Liver (tissue), 9 donors: Measurements from ENCODE around the gene DCN. TPM values are rescaled to one million over a fixed set of nuclear protein-coding genes. Genes with fewer than 3 reads are reported as not detected.
A peak's percentile ranks its signal among the peaks of the same experiment; 100 is the strongest.

ENCODE experiments used
- DNase-seq: peaks from one replicate; pipeline ENCODE4 v3.0.0-alpha.2; 2017; ENCODE audit warnings: low spot score
- H3K27ac ChIP-seq, 2 donors: one replicate each; pipeline ENCODE4 v1.7.0; 2013; ENCODE audit warnings: inconsistent platforms in 2 of 2, low read length in 2 of 2, control low read depth in 1 of 2, low read depth in 1 of 2, mild to moderate bottlenecking in 1 of 2
- H3K27me3 ChIP-seq, 4 donors: one replicate each; pipeline versions ENCODE4 v1.6.1 to v1.7.0; 2013; ENCODE audit warnings: low read length in 3 of 4, inconsistent platforms in 1 of 4, mild to moderate bottlenecking in 1 of 4, moderate library complexity in 1 of 4; ENCODE audit not compliant: control insufficient read depth in 4 of 4, insufficient read depth in 4 of 4
- H3K36me3 ChIP-seq, 4 donors: one replicate each; pipeline versions ENCODE4 v1.6.1 to v1.7.0; 2013; ENCODE audit warnings: low read length in 3 of 4, mild to moderate bottlenecking in 3 of 4, low read depth in 1 of 4, moderate library complexity in 1 of 4; ENCODE audit not compliant: control insufficient read depth in 4 of 4, insufficient read depth in 3 of 4
- H3K4me1 ChIP-seq, 4 donors: one replicate each; pipeline versions ENCODE4 v1.6.1 to v1.7.0; 2013; ENCODE audit warnings: low read length in 3 of 4, mild to moderate bottlenecking in 3 of 4, moderate library complexity in 1 of 4; ENCODE audit not compliant: control insufficient read depth in 4 of 4, insufficient read depth in 4 of 4
- H3K4me3 ChIP-seq, 3 donors: one replicate each; pipeline versions ENCODE4 v1.6.1 to v1.7.0; 2013; ENCODE audit warnings: low read length in 3 of 3, control low read depth in 1 of 3, low read depth in 1 of 3, mild to moderate bottlenecking in 1 of 3
- H3K9ac ChIP-seq, 2 donors: one replicate each; pipeline ENCODE4 v1.7.0; 2013; ENCODE audit warnings: low read length in 2 of 2, mild to moderate bottlenecking in 2 of 2, moderate library complexity in 2 of 2, control low read depth in 1 of 2, low read depth in 1 of 2
- H3K9me3 ChIP-seq, 4 donors: one replicate each; pipeline versions ENCODE4 v1.6.1 to v1.7.0; 2013; ENCODE audit warnings: low read length in 3 of 4; ENCODE audit not compliant: control insufficient read depth in 4 of 4
- CTCF ChIP-seq: fragments of 150-350 bp; IDR thresholded peaks from 2 replicates; pipeline ENCODE4 v1.5.1; 2017; ENCODE audit warnings: improper control_type of control experiment, low read depth, low read length; ENCODE audit not compliant: missing input control
- EGR1 ChIP-seq, 2 donors: IDR thresholded peaks; 2 replicates each; pipeline ENCODE4 v1.6.1; 2016 to 2018; ENCODE audit warnings: antibody characterized with exemption in 2 of 2, low read depth in 2 of 2
- FOXA1 ChIP-seq: IDR thresholded peaks from 2 replicates; pipeline ENCODE4 v1.6.1; 2016; ENCODE audit warnings: antibody characterized with exemption
- FOXA2 ChIP-seq: IDR thresholded peaks from 2 replicates; pipeline ENCODE4 v1.6.1; 2016; ENCODE audit warnings: antibody characterized with exemption
- GABPA ChIP-seq, 2 donors: IDR thresholded peaks in 1 of 2; conservative IDR thresholded peaks in 1 of 2; 2 replicates each; pipeline ENCODE4 v1.6.1; 2016; ENCODE audit warnings: antibody characterized with exemption in 2 of 2, mild to moderate bottlenecking in 1 of 2, moderate library complexity in 1 of 2
- HNF4A ChIP-seq, 2 donors: conservative IDR thresholded peaks; 2 replicates each; pipeline ENCODE4 v1.6.1; 2016; ENCODE audit warnings: antibody characterized with exemption in 2 of 2, mild to moderate bottlenecking in 2 of 2
- JUND ChIP-seq, 2 donors: IDR thresholded peaks; 2 replicates each; pipeline ENCODE4 v1.6.1; 2016; ENCODE audit warnings: antibody characterized with exemption in 2 of 2
- RAD21 ChIP-seq, 2 donors: IDR thresholded peaks; 2 replicates each; pipeline ENCODE4 v1.6.1; 2016; ENCODE audit warnings: antibody characterized with exemption in 2 of 2, mild to moderate bottlenecking in 2 of 2
- RXRA ChIP-seq, 2 donors: IDR thresholded peaks; 2 replicates each; pipeline ENCODE4 v1.6.1; 2017 to 2018; ENCODE audit warnings: antibody characterized with exemption in 2 of 2, mild to moderate bottlenecking in 1 of 2
- TAF1 ChIP-seq: conservative IDR thresholded peaks from 2 replicates; pipeline ENCODE4 v1.6.1; 2016; ENCODE audit warnings: antibody characterized with exemption, mild to moderate bottlenecking
- YY1 ChIP-seq: IDR thresholded peaks from 2 replicates; pipeline ENCODE4 v1.6.1; 2016; ENCODE audit warnings: antibody characterized with exemption, mild to moderate bottlenecking
- ZBTB33 ChIP-seq: IDR thresholded peaks from 2 replicates; pipeline ENCODE4 v1.6.1; 2016; ENCODE audit warnings: antibody characterized with exemption
- WGBS: extraction: QIAGEN DNeasy Blood & Tissue Kit; methylation state at CpG from one replicate; pipeline ENCODE4 v1.1.7; 2013; 5-methylcytosine and 5-hydroxymethylcytosine counted together
- polyA plus RNA-seq, 2 donors: library from polyadenylated mRNA; stranded (reverse) in 1 of 2; unstranded in 1 of 2; fragments of 200-250 nt in 1 of 2; fragments of >200 nt in 1 of 2; fragmentation: Nextera tagmentation in 1 of 2; extraction: Ambion mirVana in 1 of 2; gene quantifications; one replicate each; pipeline versions ENCODE4 v1.2.1 to v1.2.3, GENCODE V29; 2013 to 2015
- total RNA-seq, 2 donors: library from RNA; depleted of rRNA; stranded (reverse); fragments of >200 nt; gene quantifications; one replicate each; pipeline ENCODE4 v1.2.3, GENCODE V29; 2014
- TF ChIP-seq, protein P1 (sequence below): IDR thresholded peaks from 2 replicates; pipeline ENCODE4 v1.6.1; 2016; ENCODE audit warnings: antibody characterized with exemption
- TF ChIP-seq, protein P2 (sequence below): IDR thresholded peaks from 2 replicates; pipeline ENCODE4 v1.6.1; 2016; ENCODE audit warnings: antibody characterized with exemption
- TF ChIP-seq, protein P3 (sequence below): IDR thresholded peaks from 2 replicates; pipeline ENCODE4 v1.6.1; 2016; ENCODE audit warnings: antibody characterized with exemption, mild to moderate bottlenecking
- donor health status: healthy.
- donor health status: healthy.
- donor health status: healthy.
- donor health status: healthy.
- donor health status: healthy.

The DCN gene
- total and polyA plus RNA-seq, 4 donors = 74.9 to 148 (median 98.6) TPM

GRCh38 chr12:91144053-91144452 lies 38.6 kb downstream of the DCN start:
- TF ChIP-seq RAD21 (IDR thresholded peaks at IDR 0.05) = no peak
- no peak for TF ChIP-seq HNF4A (conservative IDR thresholded peaks at IDR 0.05)
- no peak for TF ChIP-seq FOXA2
- no peak for TF ChIP-seq RXRA (IDR thresholded peaks at IDR 0.05)
- Histone ChIP-seq H3K9me3 (no peaks in the 10 kb centered on the region), H3K27me3 (no peaks in the 10 kb centered on the region), H3K27ac (no peak overlapping the region), H3K4me1 (no peaks in the 10 kb centered on the region), H3K4me3 (no peak overlapping the region), H3K36me3 (no peaks in the 10 kb centered on the region), H3K9ac (no peak overlapping the region)
- 83% methylated on average over 2 of the region's 2 CpGs for WGBS
- no peak for DNase-seq

DNA sequence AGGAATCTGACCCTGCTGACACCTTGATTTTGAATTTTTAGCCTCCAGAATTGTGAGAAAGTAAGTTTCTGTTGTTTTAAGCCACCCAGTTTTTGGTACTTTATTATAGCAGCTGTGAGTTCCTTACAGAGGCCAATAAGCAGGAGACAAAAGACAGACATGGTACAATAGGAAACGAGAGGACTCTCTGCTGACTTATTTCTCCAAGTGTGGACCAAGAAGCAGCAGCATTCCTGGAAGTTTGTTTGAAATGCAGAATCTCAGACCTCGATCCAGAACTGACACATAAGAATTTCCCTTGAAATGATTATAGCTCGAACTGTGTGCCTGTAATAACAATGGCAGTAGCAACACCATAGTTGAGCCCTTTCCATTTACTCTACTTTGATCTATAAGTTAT lies 39.4 kb downstream of the DCN start:
- no peak for DNase-seq

More for the DNA sequence above, 39.4 kb downstream of the DCN start:
- TF ChIP-seq RXRA (IDR thresholded peaks at IDR 0.05) = no peak
- TF ChIP-seq FOXA1 = no peak
- no peak for TF ChIP-seq TAF1
- TF ChIP-seq YY1 = no peak
- TF ChIP-seq FOXA2 = no peak
- TF ChIP-seq CTCF = no peak
- TF ChIP-seq, protein P1, sequence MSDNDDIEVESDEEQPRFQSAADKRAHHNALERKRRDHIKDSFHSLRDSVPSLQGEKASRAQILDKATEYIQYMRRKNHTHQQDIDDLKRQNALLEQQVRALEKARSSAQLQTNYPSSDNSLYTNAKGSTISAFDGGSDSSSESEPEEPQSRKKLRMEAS = no peak
- TF ChIP-seq, protein P2, sequence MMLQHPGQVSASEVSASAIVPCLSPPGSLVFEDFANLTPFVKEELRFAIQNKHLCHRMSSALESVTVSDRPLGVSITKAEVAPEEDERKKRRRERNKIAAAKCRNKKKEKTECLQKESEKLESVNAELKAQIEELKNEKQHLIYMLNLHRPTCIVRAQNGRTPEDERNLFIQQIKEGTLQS = no peak
- no peak for TF ChIP-seq JUND (IDR thresholded peaks at IDR 0.05)
- TF ChIP-seq EGR1 (IDR thresholded peaks at IDR 0.05; ENCODE audit: low read depth in 2 of 2) = no peak
- TF ChIP-seq, protein P3, sequence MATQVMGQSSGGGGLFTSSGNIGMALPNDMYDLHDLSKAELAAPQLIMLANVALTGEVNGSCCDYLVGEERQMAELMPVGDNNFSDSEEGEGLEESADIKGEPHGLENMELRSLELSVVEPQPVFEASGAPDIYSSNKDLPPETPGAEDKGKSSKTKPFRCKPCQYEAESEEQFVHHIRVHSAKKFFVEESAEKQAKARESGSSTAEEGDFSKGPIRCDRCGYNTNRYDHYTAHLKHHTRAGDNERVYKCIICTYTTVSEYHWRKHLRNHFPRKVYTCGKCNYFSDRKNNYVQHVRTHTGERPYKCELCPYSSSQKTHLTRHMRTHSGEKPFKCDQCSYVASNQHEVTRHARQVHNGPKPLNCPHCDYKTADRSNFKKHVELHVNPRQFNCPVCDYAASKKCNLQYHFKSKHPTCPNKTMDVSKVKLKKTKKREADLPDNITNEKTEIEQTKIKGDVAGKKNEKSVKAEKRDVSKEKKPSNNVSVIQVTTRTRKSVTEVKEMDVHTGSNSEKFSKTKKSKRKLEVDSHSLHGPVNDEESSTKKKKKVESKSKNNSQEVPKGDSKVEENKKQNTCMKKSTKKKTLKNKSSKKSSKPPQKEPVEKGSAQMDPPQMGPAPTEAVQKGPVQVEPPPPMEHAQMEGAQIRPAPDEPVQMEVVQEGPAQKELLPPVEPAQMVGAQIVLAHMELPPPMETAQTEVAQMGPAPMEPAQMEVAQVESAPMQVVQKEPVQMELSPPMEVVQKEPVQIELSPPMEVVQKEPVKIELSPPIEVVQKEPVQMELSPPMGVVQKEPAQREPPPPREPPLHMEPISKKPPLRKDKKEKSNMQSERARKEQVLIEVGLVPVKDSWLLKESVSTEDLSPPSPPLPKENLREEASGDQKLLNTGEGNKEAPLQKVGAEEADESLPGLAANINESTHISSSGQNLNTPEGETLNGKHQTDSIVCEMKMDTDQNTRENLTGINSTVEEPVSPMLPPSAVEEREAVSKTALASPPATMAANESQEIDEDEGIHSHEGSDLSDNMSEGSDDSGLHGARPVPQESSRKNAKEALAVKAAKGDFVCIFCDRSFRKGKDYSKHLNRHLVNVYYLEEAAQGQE = no peak
- no peak for TF ChIP-seq GABPA (IDR thresholded peaks at IDR 0.05 in 1 of 2, conservative IDR thresholded peaks at IDR 0.05 in 1 of 2)
- no peak for TF ChIP-seq ZBTB33
- TF ChIP-seq RAD21 (IDR thresholded peaks at IDR 0.05) = no peak
- Histone ChIP-seq H3K27me3 (no peaks in the 10 kb centered on the region), H3K27ac (peak overlapping the region in 1 of 2 donors; percentile 34), H3K36me3 (no peaks in the 10 kb centered on the region), H3K4me3 (no peak overlapping the region), H3K4me1 (no peaks in the 10 kb centered on the region), H3K9me3 (no peaks in the 10 kb centered on the region), H3K9ac (no peak overlapping the region)
- WGBS = 66% methylated on average over 3 of the region's 3 CpGs
